ENCODE results near the gene GALNT18. TPM values are rescaled to one million over a fixed set of nuclear protein-coding genes. Genes with fewer than 3 reads are reported as not detected.

Gene GALNT18
- total RNA-seq, 1 donor from 2014 or later: 0.53 TPM

DNA sequence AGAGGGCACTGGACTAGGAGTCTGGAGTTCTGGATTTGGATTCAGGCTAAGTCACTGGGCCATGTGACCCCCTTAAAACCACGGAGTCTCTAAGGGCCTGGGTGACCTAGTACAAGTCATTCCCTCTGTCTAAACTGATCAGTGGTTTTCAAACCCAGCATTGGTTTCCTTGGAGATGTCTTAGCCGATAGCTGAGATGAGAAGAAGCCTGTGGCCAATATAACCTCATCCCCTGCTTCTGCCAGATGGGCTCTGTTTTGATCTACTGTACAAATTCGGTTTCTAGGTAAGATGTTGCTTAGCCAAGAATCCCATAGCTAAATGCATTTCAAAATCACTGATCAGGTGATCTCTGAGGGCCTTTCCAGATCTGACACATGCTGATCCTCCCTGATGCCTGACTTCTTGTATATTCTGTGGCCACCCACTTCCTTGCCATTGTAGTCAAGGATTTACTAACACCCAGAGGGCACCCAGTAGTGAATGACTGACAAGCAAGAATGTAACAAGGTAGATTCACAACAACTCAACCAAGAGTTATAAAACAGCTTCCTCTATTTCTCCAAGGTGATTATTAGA lies 53.1 kb downstream of the GALNT18 start:
- DNase-seq (ENCODE audit: low read depth, low spot score): no peak

DNA sequence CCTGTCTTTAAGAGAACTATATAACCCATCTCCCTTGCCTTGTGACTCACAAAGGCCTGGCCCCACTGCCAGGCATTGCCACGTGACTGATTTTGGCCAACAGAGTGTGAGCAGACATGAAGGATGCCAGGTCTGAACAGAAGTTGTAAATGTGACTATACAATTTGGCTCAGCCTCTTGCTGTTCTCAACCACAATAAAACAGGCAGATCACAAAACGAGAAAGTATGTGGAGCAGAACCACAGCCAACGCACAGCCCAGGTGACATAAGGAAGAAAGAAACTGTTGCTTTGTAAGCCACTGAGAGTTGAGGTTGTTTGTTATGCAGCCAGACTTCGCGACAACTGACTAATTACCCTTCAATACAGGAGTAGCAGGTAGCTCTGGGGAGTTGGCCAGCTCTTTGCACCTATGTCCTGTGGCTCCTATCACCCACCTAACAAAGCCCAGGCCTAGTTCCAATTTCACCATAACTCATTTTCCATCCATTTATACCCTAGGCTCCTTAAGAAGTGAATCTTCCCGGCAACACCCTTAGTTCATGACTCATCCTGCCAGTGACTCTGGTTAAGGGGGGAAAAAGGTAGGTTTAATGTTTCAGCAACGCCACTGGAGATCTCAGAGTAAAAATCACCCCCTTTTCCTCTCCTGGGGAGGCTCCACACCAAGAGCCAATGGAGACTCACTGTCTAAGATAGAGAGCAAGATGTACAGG lies 53.7 kb downstream of the GALNT18 start:
- no peak for DNase-seq (ENCODE audit: low read depth, low spot score)

DNA sequence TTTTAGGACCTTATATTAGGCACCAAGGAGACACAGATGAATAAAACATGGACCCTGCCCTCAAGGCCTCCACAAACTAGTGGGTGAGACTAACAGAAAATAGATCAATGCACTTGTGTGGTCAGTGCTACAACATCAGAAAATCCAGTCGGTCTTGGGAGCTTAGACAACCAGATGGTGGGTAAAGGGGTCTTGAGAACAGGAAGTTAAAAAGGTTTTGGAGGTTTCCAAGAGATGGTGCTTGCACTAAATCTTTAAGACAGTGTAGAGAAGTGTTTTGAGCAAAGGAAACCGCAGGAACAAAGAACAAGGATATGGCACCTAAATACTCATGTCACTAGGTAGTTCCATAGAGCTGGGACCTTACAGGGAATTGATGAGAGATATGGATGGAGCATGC lies 56.2 kb downstream of the GALNT18 start:
- no peak for DNase-seq (ENCODE audit: low read depth, low spot score)

DNA sequence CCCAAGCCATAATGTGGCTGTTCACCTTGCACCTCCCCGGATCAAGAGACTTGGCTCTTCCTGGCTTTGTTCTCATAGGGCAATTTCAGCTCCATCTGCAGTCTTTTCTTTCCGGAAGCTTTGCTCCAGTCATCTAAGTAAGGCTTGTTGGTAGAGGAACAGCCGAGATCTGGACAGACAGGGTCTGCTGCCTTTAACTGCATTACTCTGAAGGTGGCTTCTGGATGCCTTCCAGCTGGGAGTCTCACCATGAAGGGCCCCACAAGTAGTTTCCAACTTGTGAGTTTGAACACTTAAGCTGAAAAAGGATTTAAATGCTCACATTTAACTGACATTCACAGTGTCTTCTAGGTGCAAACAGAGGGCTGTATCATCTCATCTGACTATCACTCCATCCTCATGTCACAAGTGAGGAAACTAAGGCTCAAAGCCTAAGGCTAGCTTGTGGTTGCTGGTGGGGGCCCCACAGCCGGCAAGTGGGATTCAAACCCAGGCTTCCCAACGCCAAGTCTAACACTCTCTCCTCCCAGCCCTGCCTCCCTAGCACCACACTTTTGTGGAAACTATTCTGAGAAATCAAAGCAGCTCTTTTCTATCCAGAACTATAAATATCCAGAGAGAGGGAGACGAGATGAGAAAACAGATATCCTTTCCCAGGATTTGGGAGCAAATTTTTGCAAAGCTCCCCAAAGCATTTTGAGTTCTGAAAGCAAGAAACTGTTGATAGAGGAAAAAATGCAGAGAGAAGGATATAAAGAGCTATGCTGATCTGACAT lies 58.4 kb downstream of the GALNT18 start:
- DNase-seq (ENCODE audit: low read depth, low spot score): no peak

DNA sequence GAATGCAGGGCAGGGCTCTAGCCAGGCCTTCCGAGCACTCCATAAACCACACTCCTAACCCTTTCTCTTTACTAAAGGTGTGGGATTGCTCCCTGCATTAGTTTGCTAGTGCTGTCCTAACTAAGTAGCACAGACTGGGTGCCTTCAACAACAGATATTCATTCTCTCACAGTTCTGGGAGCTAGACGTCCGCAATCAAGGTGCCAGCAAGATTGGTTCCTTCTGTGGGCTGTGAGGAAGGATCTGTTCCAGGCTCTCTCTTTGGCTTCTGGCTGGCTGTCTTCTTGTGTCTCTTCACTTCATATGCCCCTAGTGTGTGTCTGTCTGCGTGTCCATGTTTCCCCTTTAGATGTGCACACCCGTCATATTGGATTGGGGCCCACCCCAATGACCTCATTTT lies 59.8 kb downstream of the GALNT18 start:
- no peak for DNase-seq (ENCODE audit: low read depth, low spot score)

DNA sequence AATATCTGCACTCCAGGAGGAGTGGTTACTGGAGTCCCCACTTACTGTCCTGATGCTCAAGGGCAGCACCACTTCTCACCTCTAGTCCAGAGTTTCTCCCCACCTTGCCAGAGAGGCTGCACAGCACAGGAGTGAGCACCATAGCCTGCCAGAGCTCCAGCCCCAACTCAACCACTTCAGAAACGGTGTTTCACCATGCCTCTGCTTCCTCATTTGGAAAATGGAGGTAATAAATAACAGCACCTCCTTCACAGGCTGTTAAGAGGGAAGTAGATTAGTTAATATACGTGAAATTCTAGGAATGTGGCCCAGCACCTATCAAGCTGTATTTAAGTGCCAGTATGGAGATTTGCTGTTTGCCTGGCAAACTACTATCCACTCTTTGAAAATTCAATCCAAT lies 63.0 kb downstream of the GALNT18 start:
- DNase-seq (ENCODE audit: low read depth, low spot score): no peak

DNA sequence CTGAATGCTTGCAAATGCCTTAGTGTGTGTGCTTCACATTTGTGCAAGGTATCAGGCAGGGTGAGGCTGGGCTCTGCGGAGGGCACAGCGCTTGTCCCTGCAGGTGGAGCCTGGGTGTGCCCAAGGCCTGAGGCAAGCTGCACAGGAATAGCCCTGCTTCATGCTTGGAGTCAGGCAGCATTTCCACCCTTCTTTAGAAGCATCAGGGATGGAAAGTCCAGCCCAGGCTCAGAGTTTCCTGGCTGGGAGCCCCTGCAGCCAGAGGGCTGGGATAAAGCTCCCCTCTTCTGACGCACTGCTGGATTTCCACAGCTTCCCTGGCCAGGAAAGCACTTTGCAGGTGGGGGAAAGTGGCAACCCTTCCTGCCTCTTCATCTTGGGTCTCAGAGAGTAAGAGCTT lies 63.4 kb downstream of the GALNT18 start:
- no peak for DNase-seq (ENCODE audit: low read depth, low spot score)

DNA sequence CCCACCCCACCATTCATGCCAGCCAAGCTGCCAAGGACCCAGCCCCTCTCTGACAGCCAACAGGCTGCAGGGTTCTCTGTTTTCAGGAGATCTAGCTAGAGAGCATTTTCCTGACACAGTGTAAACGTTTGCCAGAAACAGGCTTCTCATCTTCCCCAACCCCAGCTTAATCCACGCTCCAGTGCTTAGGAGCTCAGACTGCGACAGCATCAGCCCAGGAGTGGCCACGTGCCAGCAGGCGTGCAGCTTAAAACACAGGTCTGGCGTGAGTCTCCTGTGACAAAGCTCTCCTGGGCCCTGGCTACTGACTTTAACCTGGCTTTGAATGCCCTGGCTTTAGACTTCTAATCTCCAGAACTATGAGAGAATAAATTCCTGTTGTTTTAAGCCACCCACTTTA lies 66.6 kb downstream of the GALNT18 start:
- DNase-seq (ENCODE audit: low read depth, low spot score): no peak

DNA sequence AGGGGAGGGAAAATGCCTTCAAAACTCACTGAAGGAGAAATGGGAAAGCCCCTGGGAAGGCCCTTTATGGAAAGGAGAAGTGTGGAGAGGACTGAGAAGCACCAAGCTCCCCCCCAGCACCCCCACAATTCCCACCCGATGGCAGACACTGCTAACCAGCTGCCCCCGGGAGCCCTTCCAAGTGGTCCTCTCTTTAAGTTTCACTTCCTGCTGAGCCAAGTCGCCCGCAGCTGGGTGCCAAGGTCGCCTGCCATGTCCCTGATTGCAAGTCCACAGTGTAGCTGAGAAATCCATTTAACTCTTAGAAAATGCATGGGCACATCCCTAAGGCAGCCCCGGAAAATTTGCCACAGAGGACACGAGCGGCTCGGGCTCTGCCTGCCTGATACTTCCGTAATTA lies 68.2 kb downstream of the GALNT18 start:
- no peak for DNase-seq (ENCODE audit: low read depth, low spot score)

DNA sequence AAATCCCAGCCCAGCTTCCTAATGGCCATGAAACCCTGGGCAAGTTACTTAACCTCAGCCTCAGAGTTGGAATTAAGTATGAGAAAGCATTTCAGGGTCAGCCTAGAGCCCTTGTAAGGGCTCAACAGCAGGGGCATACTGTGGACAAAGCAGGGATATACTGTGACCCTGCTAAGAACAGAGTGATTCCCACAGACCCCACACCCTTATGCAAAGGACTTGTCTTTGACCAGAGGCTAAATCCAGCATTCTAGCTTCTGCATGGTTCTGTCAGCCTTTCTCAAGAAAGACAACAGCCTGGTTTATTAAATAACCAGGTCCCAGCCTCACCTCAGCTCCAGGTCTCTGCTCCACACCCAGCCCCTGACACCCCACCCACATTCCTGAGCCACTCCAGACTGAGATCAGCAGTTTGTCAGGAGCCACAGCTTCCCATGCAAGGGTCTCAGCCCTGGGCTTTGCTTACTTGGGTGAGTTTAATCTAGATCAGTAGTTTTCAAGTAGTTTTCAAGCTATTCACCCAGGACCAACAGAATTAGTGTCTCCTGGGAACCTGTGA lies 69.2 kb downstream of the GALNT18 start:
- no peak for DNase-seq (ENCODE audit: low read depth, low spot score)

DNA sequence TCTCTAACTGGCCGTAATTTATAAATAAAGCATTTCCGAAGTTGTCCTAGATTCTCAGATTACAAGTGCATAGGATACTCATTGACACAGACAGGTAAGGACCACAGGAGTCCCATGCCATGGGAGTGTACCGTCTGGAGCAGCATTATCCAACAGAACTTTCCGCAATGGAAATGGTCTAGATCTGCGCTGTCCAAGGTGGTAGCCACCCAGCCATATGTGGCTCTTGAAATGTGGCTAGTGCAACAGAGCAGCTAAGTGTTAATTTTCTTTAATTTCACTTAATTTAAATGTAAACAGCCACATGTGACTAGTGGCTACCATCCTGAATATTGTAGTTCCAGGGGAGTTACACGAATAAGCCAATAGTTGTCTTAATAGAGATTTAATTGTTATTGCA lies 71.3 kb downstream of the GALNT18 start:
- DNase-seq (ENCODE audit: low read depth, low spot score): no peak

DNA sequence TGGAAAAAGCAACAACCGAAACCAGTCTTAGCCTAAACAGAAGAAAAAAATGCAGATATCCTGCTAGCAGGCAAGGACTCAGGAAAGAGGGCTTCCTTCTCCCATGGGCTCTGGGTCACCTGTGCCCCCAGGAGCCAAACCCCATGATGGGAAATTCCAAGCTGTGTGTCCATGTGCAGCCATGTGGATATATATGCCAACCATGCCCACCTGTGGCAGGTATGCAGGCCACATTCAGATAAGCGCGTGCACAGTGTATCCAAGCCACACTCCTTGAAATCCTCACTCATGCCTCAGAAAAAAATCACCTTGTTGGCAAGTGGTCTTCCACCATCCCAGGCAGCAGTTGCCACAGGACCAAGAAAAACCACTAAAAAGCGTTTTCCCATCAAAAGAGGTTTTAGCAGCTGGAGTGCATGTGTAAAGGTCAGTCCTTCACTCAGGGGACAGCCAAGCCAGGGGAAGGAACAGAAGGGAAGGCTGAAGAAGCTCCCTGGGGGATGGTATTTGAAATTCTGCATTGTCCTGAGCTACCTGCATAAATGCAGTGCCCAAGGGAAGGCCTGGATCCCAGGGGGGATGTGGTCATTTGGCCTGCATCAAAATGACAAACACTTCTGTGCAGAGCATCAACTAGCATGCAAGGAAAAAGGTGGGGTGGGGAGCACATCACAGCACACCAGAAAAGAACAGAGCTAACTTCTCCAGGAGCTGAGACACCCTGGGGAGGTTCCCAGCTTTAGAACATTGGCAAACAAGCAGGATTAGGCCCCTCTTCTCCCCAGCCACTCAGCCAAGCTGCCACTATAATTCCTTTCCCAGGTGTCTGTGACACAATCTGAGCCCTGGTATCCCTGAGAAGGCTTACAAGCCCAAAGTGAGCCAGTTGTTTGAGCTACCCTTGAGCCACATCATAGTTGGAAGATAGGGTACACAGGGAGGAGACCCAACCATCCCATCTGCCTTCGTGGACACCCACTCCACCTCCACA lies 76.2 kb downstream of the GALNT18 start:
- DNase-seq (ENCODE audit: low read depth, low spot score): no peak

DNA sequence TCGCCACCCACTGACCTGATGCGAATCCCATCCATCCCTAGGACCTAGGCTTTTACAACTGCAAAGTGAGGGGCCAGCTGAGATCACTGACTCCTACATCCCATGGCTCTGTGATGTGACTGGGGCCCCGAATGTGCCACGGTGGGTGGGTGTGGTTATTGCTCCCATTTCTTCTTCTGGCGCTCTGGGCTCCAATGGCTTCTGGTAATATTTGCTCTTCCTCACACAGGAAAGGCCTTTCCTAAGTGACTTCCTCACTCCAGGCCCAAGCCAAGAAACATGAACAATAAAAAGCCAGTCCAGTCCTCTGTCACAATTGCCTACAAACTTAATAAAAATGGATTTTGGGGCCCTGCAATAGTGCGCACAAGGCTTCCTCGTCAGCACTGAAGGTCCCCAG lies 78.1 kb downstream of the GALNT18 start:
- no peak for DNase-seq (ENCODE audit: low read depth, low spot score)

DNA sequence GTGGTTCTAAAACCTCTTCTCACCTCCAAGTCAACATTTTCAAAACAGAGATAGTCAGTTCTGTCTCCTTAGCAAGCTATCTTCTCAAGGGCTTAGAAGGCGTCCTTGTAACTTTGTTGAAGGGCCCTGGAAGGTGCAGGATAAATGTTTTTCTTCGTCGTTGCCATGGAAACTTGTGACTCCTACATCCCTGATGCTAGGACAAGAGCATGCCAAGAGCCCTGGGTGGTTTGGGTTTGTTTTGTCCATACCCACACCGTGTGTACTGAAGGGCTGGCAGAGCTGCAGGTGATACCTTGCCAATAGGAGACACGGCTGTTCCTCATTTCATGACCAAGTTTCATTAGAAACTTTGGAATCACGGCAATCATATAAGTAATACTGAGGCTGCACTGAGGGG lies 81.6 kb downstream of the GALNT18 start:
- no peak for DNase-seq (ENCODE audit: low read depth, low spot score)

DNA sequence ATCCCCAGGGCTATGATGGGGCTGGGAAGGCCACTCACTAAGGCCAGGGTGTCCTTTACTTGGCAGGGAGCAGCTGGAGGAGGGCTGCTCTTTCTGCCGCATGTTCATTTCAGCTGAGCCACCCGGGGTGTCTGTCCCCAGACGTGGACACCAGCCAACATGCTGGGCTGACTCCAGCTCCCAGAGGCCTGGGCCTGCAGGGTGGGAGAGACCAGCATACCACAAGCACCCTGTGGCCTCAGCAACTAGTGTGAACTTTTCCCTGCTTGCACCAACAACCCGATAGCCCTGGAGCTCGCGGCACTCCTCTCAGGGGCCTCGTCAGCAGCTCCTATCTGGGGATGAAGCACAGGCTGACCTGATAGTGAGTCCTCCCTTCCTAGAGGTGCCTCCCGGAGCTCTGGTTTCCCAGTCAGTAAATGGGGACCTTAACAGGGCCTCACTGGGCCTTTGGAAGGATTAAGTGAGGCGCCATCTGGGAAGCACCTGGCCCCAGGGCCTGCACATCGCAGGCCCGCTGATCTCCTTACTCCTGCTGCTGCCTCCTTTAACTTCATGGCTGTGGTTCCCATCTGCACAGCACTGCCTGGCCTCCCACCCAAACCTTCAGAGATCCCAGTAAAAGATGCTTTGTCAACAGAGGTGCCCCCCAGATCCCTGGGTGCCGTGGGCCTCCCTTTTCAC lies 83.4 kb downstream of the GALNT18 start:
- no peak for DNase-seq (ENCODE audit: low read depth, low spot score)

DNA sequence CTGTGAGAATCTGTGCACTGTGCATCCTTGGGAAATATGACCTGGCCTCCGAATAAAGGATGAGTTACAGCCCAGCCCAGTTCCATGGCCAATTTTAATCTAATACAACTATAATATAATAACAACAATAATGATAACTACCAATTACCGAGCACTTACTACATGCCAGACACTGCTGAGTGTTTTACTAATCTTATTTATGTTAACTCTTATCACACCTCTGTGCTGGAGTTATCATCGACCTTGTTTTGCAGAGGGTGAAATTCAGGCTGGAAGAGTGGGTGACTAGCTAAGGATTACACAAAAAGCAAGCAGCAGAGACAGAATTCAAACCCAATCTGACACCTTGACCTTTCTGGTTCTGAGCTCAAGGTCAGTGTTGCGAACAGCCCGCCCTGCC lies 83.9 kb downstream of the GALNT18 start:
- no peak for DNase-seq (ENCODE audit: low read depth, low spot score)

DNA sequence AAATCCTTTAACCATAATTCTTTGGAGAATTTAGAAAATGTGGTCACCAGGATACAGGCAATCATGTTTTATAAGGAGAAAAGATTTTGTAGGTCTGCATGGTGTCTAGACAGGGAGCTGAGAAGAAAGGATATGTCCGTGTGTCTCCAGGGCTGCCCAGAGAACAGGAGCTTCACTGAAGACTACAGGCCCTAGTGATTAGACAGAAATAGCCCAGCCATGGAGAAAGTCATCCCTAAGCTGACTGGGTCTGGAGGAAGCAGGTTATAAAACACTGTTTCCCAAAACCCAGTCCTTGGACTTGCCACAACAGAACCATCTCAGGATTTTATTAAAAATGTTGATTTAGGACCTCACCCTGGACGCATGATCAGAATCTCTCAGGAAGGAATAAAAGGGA lies 84.4 kb downstream of the GALNT18 start:
- no peak for DNase-seq (ENCODE audit: low read depth, low spot score)

DNA sequence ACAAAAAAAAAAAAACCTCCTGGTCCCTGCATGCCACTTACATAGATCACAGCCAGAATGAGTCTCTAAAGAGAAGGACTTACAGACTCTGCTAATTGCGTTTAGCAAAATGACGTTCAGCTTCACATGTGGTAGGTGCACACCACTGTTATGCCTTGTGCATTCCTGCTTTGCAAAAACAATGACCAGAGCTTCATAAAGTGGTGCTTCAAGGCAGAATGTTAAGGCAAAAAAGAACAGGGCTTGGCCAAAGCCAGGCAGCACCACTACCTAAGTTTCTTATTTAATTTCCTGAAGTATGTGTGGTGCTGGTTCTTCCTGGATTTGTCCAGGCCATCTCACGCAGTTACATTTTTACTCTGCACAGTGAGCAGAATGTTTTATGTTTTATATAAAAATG lies 85.2 kb downstream of the GALNT18 start:
- no peak for DNase-seq (ENCODE audit: low read depth, low spot score)

DNA sequence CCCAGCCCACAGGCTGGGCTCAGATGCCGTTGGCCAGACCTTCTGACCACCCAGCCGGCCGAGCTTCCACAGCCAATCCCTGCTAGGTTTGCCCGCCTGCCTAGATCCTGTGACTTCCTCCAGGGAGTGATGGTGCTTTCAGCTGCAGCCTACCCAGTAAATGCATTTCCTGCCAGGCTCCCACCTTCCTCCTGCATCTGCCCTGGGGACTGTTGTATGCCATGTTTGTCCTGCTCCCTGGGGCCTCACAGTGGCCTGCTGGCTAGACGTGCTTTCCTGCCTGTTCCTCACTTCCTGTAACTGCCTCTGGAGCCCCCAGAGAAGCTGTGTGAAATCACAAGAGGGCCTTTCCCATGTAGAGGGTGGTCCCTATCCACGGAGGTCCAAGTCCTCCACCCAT lies 86.2 kb downstream of the GALNT18 start:
- DNase-seq (ENCODE audit: low read depth, low spot score): no peak

DNA sequence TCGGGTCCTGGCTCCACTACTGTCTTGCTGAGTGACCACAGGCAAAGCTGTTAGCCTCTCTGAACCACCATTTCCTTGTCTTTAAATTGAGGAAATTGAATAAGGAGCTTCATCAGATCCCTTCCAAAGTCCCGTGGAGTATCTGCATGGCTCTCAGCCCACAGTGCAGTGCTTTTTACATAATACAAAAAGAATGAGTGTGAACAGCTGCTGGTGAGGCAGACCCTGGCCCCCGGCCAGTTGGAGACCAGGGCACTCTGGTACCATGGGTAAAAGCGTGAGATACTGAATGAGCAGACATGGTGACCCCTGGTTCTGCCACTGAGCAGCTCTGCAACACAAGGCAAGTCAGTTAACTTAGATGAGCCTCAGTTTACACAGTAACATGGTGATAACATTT lies 86.8 kb downstream of the GALNT18 start:
- no peak for DNase-seq (ENCODE audit: low read depth, low spot score)

DNA sequence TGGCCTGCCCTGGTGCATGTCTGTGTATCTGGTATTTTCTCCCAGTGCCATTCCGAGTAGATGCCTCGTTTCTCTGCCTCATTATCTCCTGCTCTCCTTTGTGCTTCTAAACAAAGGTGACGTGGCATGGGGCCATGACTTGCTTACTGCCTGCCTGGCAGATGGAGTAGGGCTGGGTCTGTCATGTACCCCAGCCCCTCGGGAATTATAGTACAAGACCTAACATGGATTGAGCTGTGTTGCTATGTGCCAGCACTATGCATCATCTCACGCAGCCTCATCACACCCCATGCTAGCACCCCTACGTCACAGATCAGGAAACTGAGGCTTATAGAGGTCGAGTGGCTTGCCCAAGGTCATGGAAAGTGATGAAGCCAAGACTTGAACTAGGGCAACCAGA lies 88.1 kb downstream of the GALNT18 start:
- DNase-seq (ENCODE audit: low read depth, low spot score): no peak
